G401.6 (cell line): ENCODE results near the gene PCMT1.
"Not testable (repeated sequence)": the region's sequence is repeated elsewhere in the genome, so short reads cannot be mapped to it uniquely, and the experiment has no call there.

Experiments used
- FAIRE-seq: peaks from 2 replicates; lab custom pipeline; 2012; peaks lifted over from hg19 to GRCh38; lab: Jason Lieb, UNC

PCMT1 gene

DNA sequence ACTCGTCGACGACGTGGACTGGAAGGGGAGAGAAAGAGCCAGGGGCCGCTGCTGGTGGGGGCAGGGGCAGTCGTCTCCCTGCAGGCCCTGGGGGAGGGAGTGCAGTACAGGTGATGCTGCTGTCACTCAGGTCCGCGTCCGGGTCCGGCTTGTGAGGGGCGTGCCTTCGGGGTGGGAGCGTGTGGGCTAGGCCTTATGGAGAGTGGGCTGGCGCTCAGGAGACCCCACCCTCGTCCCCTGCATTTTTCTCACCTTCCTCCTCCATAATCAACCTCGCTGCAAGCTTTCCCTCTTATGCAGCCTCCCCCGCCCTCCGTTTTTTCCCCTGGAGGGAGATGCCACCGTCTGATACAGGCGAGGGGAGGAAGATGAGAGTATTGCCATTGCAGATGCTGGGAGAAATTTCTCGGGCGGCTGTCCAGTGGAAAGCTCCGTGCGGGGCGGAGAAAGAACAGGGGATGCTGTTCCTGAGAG lies 632 bp downstream of the PCMT1 start:
- FAIRE-seq: no peak

DNA sequence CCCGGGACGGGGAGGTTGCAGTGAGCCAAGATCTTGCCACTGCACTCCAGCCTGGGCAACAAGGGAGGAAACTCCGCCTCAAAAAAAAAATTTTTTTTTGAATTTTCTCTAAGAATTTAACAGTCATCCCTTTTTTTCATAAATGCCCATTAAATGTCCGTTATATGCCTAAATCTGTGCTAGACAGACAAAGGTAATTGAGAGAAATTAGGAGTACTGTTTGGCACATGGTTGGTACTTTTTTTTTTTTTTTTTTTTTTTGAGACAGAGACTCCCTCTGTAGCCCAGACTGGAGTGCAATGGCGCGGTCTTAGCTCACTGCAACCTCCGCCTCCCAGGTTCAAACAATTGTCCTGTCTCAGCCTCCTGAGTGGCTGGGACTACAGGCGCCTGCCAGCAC lies 1.7 kb downstream of the PCMT1 start:
- FAIRE-seq: no peak

GRCh38 chr6:149751920-149752319 lies 2.4 kb downstream of the PCMT1 start:
- not testable (repeated sequence) for FAIRE-seq

- no peak for FAIRE-seq
These were observed 3.2 kb downstream of the PCMT1 start for GRCh38 chr6:149752600-149753373.

- not testable (repeated sequence) for FAIRE-seq
These were observed 3.8 kb downstream of the PCMT1 start for GRCh38 chr6:149753374-149753637.

DNA sequence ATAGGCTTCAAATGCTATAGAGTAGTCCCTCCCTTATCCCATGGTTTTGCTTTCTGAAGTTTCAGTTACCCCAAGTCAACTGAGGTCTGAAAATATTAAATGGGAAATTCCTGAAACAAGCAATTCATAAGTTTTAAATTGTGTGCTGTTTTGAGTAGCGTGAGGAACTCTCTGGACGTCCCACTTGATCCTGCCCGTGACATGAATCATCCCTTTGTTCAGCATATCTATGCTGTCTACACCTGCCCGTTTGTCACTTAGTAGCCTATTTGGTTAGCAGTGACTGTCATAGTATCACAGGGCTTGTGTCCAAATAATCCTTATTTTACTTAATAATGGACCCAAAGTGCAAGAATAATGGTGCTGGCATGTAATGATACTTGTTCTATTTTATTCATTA lies 5.0 kb downstream of the PCMT1 start:
- FAIRE-seq: no peak

- FAIRE-seq: no peak
These were observed 6.0 kb downstream of the PCMT1 start for GRCh38 chr6:149755300-149756260.

DNA sequence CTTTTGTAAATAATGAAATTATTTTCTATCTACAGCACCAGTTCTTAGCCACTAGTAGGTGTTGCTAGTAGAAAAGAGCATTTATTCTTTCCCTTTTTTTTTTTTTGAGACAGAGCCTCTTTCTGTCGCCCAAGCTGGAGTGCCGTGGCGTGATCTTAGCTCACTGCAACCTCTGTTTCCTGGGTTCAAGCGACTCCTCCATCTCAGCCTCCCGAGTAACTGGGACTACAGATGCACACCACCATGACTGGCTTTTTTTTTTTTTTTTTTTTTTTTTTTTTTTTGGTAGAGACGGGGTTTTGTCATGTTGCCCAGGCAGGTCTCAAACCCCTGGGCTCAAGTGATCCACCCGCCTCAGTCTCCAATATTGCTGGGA lies 6.7 kb downstream of the PCMT1 start:
- FAIRE-seq: no peak

GRCh38 chr6:149761438-149761837 lies 11.9 kb downstream of the PCMT1 start:
- FAIRE-seq: no peak

- no peak for FAIRE-seq
These were observed 14.3 kb downstream of the PCMT1 start for GRCh38 chr6:149763866-149764265.

- no peak for FAIRE-seq
These were observed 16.7 kb downstream of the PCMT1 start for GRCh38 chr6:149766156-149766769.

DNA sequence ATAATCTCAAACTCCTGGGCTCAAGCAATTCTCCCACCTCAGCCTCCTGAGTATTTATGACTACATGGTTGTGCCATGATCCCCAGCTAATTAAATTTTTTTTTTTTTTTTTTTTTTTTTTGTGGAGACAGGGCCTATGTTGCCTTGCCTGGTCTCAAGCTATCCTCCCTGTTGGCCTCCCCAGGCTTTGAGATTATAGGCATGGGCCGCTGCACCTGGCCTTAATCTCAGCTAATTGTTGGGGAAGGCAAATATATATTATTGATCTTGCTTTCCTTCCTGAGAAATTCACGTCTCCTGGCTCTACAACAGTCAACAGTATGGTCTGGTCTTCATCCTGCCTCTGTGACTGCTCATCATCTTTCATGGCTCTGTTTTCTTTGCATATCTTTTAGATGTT lies 20.1 kb downstream of the PCMT1 start:
- no peak for FAIRE-seq

DNA sequence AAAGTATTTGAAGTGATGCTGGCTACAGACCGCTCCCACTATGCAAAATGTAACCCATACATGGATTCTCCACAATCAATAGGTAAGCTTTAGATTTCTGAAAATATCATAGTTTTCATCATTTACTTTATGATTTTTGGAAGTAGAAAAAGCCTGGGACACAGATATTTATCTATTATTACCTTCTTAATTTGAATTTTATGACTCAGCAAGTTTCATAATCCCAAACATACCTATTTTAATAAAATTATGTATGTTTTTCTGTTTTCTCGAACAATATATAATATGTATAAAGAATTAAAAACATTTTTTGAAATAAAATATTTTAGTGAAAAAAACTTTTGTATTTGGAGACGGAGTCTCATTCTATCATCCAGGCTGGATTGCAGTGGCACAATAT lies 21.6 kb downstream of the PCMT1 start:
- no peak for FAIRE-seq

GRCh38 chr6:149771925-149772324 lies 22.4 kb downstream of the PCMT1 start:
- FAIRE-seq: no peak

DNA sequence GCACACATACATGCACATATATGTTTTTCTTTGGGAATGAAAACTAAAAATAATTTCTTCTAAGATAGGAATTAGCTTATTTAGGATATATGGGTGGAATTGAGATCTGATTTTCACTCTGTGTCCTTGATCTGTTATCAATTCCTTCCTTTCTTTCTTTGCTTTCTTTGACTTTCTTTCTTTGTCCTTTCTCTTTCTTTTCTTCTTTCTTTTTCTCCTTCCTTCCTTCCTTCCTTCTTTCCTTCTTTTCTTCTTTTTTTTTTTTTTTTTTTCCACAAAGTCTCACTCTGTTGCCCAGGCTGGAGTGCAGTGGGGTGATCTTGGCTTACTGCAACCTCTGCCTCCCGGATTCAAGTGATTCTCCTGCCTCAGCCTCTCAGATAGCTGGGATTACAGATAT lies 28.1 kb downstream of the PCMT1 start:
- no peak for FAIRE-seq

DNA sequence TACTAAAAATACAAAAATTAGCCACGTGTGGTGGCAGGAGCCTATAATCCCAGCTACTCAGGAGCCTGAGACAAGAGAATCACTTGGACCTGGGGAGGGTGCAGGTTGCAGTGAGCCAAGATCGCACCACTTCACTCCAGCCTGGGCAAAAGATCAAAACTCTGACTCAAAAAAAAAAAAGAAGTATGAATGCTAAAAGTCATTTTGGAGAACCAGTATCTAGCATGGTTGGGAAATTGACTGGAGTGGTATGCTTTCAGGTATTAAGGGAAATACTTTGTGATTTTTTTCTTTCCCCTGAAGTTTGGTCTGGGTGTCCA lies 30.1 kb downstream of the PCMT1 start:
- no peak for FAIRE-seq

DNA sequence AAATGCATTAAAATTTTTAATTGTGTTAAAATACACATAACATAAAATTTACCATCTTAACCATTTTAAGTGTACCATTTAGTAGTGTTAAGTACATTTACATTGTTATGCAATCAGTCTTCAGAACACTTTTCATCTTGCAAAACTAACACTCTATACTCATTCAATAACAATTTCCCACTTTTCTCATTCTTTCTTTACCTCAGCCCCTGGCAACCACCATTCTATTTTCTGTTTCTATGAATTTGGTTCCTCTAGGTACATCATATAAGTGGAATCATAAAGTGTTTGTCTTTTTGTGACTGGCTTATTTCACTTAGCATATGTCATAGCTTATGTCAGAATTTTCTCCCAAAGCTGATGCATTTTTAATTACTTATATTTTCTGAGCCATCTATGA lies 32.2 kb downstream of the PCMT1 start:
- FAIRE-seq: no peak

DNA sequence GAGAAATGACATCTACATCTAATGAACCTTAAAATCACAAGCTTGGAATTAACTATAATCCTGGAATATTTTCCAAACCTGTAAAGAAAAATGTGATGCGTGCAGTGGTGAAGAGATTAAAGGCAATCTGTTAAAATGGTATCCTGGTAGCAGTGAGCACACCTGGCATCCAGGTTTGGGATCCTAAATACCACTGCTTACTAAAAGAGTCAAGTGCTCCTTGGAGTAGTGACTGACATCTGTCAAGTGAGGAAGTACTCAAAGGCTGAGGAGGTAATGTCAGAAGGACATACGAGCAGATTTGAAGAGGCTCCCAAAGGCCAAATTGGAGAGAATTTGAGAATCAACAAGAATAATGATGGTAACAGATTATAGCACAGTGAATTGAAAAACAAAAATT lies 32.8 kb downstream of the PCMT1 start:
- no peak for FAIRE-seq

- no peak for FAIRE-seq
These were observed 34.0 kb downstream of the PCMT1 start for GRCh38 chr6:149783551-149783950.

DNA sequence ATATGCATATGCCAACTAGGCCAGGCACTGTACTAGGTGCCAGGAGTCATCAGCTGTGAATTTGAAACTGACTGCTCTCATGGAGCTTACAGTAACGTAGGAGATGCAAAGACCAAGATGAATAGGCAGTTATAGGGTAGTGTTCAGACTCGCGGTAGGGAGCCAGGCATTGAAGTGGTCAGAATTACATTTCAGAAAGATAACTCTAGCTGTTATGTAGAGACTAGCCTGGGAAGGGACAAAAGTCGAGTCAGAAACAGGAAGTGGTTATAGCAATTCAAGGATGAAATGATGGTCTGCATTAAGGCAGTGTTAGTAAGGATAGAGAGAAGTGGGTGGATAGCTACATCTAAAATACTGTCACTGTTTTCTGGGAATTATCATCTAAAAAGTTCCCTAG lies 56.6 kb downstream of the PCMT1 start:
- FAIRE-seq: no peak

- FAIRE-seq: no peak
These were observed 60.3 kb downstream of the PCMT1 start for GRCh38 chr6:149809798-149810197.

- no peak for FAIRE-seq
These were observed 63.8 kb downstream of the PCMT1 start for GRCh38 chr6:149813351-149813750.

- no peak for FAIRE-seq
These were observed 66.2 kb downstream of the PCMT1 start for GRCh38 chr6:149815788-149816187.
